Measurements from ENCODE around the gene SASH3. TPM values are rescaled to one million over a fixed set of nuclear protein-coding genes. Genes with fewer than 3 reads are reported as not detected.

SASH3 gene
- total RNA-seq, 1 donor from 2014 or later: 14.0 TPM

- Histone ChIP-seq H3K27ac (no peak overlapping the region), H3K36me3 (no peaks in the 10 kb centered on the region), H3K27me3 (no peaks in the 10 kb centered on the region), H3K4me3 (no peak overlapping the region), H3K9me3 (no peaks in the 10 kb centered on the region), H3K4me1 (no peaks in the 10 kb centered on the region)
- intact Hi-C loops (cut with DNase I): no loop called here
- no peak for TF ChIP-seq POLR2A (IDR thresholded peaks at IDR 0.05)
- TF ChIP-seq CTCF (IDR thresholded peaks at IDR 0.05): no peak
- no peak for TF ChIP-seq POLR2AphosphoS5 (IDR thresholded peaks at IDR 0.05; ENCODE audit: insufficient read depth in 1 of 2, low read depth in 1 of 2)
- DNase-seq (ENCODE audit: extremely low spot score in 2 of 2): no peak
These were observed 43.8 kb downstream of the SASH3 start for GRCh38 chrX:129823522-129823921.

DNA sequence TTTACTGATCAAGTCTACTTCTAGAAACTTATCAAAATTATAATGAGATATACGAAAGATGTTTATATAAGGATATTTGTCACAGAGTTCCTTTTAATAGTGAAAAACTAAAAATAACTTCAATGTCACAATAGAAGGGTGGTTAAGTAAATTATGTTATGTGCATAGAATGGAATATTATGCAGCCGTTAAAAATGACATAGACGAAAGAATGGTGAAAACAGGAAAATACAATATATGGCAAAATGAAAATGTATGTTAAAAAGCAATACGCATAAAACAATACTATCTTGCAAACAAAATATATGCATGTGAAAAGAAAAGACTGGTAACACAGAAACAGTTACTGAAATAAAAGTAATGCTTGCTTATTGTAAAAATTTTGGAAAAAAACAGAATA is 44.9 kb downstream of the SASH3 start:
- Histone ChIP-seq H3K36me3 (no peaks in the 10 kb centered on the region), H3K4me3 (no peak overlapping the region), H3K9me3 (no peaks in the 10 kb centered on the region), H3K27ac (no peak overlapping the region), H3K27me3 (no peaks in the 10 kb centered on the region), H3K4me1 (no peaks in the 10 kb centered on the region)
- DNase-seq (ENCODE audit: extremely low spot score in 2 of 2): no peak
- TF ChIP-seq POLR2A (IDR thresholded peaks at IDR 0.05) (no peak), POLR2AphosphoS5 (IDR thresholded peaks at IDR 0.05; ENCODE audit: insufficient read depth in 1 of 2, low read depth in 1 of 2) (no peak), CTCF (IDR thresholded peaks at IDR 0.05) (no peak)
- intact Hi-C loops (cut with DNase I): no loop called here

- H3K27ac ChIP-seq: no peak overlapping the region
- H3K27me3 ChIP-seq: no peaks in the 10 kb centered on the region
- no peaks in the 10 kb centered on the region for H3K36me3 ChIP-seq
- no peak overlapping the region for H3K4me3 ChIP-seq
- H3K4me1 ChIP-seq: no peaks in the 10 kb centered on the region
- intact Hi-C loops (cut with DNase I): no loop called here
- no peak for DNase-seq (ENCODE audit: extremely low spot score in 2 of 2)
- H3K9me3 ChIP-seq: no peaks in the 10 kb centered on the region
- TF ChIP-seq POLR2A (IDR thresholded peaks at IDR 0.05): no peak
- no peak for TF ChIP-seq CTCF (IDR thresholded peaks at IDR 0.05)
- TF ChIP-seq POLR2AphosphoS5 (IDR thresholded peaks at IDR 0.05; ENCODE audit: insufficient read depth in 1 of 2, low read depth in 1 of 2): no peak
These were observed 46.2 kb downstream of the SASH3 start for GRCh38 chrX:129825746-129826505.

- H3K9me3 ChIP-seq: no peaks in the 10 kb centered on the region
- no peaks in the 10 kb centered on the region for H3K36me3 ChIP-seq
- H3K27ac ChIP-seq: no peak overlapping the region
- no peak overlapping the region for H3K4me3 ChIP-seq
- no peaks in the 10 kb centered on the region for H3K4me1 ChIP-seq
- TF ChIP-seq CTCF (IDR thresholded peaks at IDR 0.05): no peak
- TF ChIP-seq POLR2AphosphoS5 (IDR thresholded peaks at IDR 0.05; ENCODE audit: insufficient read depth in 1 of 2, low read depth in 1 of 2): no peak
- TF ChIP-seq POLR2A (IDR thresholded peaks at IDR 0.05): no peak
- no peaks in the 10 kb centered on the region for H3K27me3 ChIP-seq
- no peak for DNase-seq (ENCODE audit: extremely low spot score in 2 of 2)
- intact Hi-C loops (cut with DNase I): no loop called here
These were observed 50.7 kb downstream of the SASH3 start for GRCh38 chrX:129830494-129830893.

GRCh38 chrX:129831091-129831885 is 51.5 kb downstream of the SASH3 start:
- no peak for DNase-seq (ENCODE audit: extremely low spot score in 2 of 2)

More at GRCh38 chrX:129831091-129831885, 51.5 kb downstream of the SASH3 start:
- no peak overlapping the region for H3K27ac ChIP-seq
- H3K9me3 ChIP-seq: no peaks in the 10 kb centered on the region
- TF ChIP-seq POLR2A (IDR thresholded peaks at IDR 0.05) (no peak), POLR2AphosphoS5 (IDR thresholded peaks at IDR 0.05; ENCODE audit: insufficient read depth in 1 of 2, low read depth in 1 of 2) (no peak)
- no peaks in the 10 kb centered on the region for H3K36me3 ChIP-seq
- intact Hi-C loops (cut with DNase I): no loop called here
- H3K4me1 ChIP-seq: no peaks in the 10 kb centered on the region
- H3K4me3 ChIP-seq: no peak overlapping the region
- no peaks in the 10 kb centered on the region for H3K27me3 ChIP-seq

All from vagina (tissue), 2 donors.